K562 (cell line): ENCODE measurements around the gene SH3BGR. TPM values are rescaled to one million over a fixed set of nuclear protein-coding genes. Genes with fewer than 3 reads are reported as not detected.
A peak's percentile ranks its signal among the peaks of the same experiment; 100 is the strongest.
"Not testable (repeated sequence)": the region's sequence is repeated elsewhere in the genome, so short reads cannot be mapped to it uniquely, and the experiment has no call there.

Experiments
- ATAC-seq: fragments of 200-7000 bp; cut with Tn5 transposase; 3 replicates; pipeline ENCODE4 v1.9.1; 2020; ENCODE audit warnings: moderate library complexity
- BruUV-seq: library from RNA; stranded (reverse); fragments of 400-500 nt; replicated peaks from 2 replicates; lab custom pipeline; 2021; lab: Mats Ljungman, UMichigan
- CTCF ChIA-PET: fragments of 300-600 bp; formaldehyde crosslinking; extraction: SDS; loops from one replicate; lab custom pipeline; 2021; ENCODE audit warnings: low intra/inter-chr PET ratio; lab: Yijun Ruan, JAX
- POLR2A ChIA-PET: fragments of 300-600, 350-650 bp; sonication (Branson Sonifier 250); formaldehyde crosslinking; extraction: SDS; loops from one replicate; lab custom pipeline; 2021; ENCODE audit warnings: antibody characterized with exemption, inconsistent platforms; lab: Yijun Ruan, JAX
- DNase-seq, 4 experiments: peaks; one replicate each; pipeline versions ENCODE4 v3.0.0 to v3.0.0-alpha.2; 2011 to 2018; ENCODE audit warnings: low spot score in 3 of 4, mixed read lengths in 3 of 4; ENCODE audit errors: extremely low read depth in 1 of 4
- FAIRE-seq: peaks from 2 replicates; lab custom pipeline; 2011; peaks lifted over from hg19 to GRCh38; lab: Jason Lieb, UNC
- H2AFZ ChIP-seq: 2 replicates; pipeline ENCODE4 v1.6.0; 2011; ENCODE audit warnings: low read depth, low read length, control low read depth, inconsistent platforms
- H3K27ac ChIP-seq: fragments of 200-600 bp; 3 replicates; pipeline ENCODE4 v1.8.0; 2011; ENCODE audit warnings: low read depth, mild to moderate bottlenecking, control low read depth, inconsistent platforms, low read length, moderate library complexity, mixed read lengths; ENCODE audit errors: extremely low read depth
- H3K27me3 ChIP-seq, 2 experiments: fragments of 300-600 bp in 1 of 2; 2 replicates in 1 of 2; 3 replicates in 1 of 2; pipeline versions ENCODE4 v1.6.0 to v1.8.0; 2011; ENCODE audit warnings: inconsistent platforms in 2 of 2, low read length in 2 of 2, mild to moderate bottlenecking in 1 of 2, mixed read lengths in 1 of 2, moderate library complexity in 1 of 2; ENCODE audit not compliant: control insufficient read depth in 2 of 2, insufficient read depth in 2 of 2
- H3K36me3 ChIP-seq: fragments of 300-600 bp; 3 replicates; pipeline ENCODE4 v1.8.0; 2011; ENCODE audit warnings: mild to moderate bottlenecking, low read length, inconsistent platforms; ENCODE audit not compliant: control insufficient read depth, insufficient read depth
- H3K4me1 ChIP-seq, 2 experiments: fragments of 200-600 bp in 1 of 2; replicated peaks in 1 of 2; 2 replicates in 1 of 2; 3 replicates in 1 of 2; pipeline versions ENCODE4 v1.5.1 to v1.8.0; 2011; ENCODE audit warnings: inconsistent platforms in 2 of 2, low read length in 2 of 2, mild to moderate bottlenecking in 1 of 2, mixed read lengths in 1 of 2, moderate library complexity in 1 of 2; ENCODE audit not compliant: control insufficient read depth in 2 of 2, insufficient read depth in 2 of 2
- H3K4me2 ChIP-seq: 2 replicates; pipeline ENCODE4 v1.6.1; 2011; ENCODE audit warnings: low read length, control low read depth, inconsistent platforms, mixed read lengths; ENCODE audit not compliant: insufficient read depth
- H3K4me3 ChIP-seq: fragments of 200-600 bp; sonication (generic), shearing (Covaris generic); 2 replicates; pipeline ENCODE4 v1.5.1; 2016; ENCODE audit warnings: control low read depth, inconsistent platforms
- H3K79me2 ChIP-seq: fragments of 200-600 bp; 3 replicates; pipeline ENCODE4 v1.8.0; 2011; ENCODE audit warnings: low read length, inconsistent platforms; ENCODE audit not compliant: control insufficient read depth, insufficient read depth
- H3K9ac ChIP-seq, 2 experiments: 2 replicates each; pipeline versions ENCODE4 v1.6.0 to v1.6.1; 2011; ENCODE audit warnings: low read depth in 2 of 2, low read length in 2 of 2, control low read depth in 1 of 2, inconsistent platforms in 1 of 2, mild to moderate bottlenecking in 1 of 2, mixed read lengths in 1 of 2; ENCODE audit not compliant: insufficient read depth in 1 of 2
- H3K9me1 ChIP-seq: one replicate; pipeline ENCODE4 v1.6.0; 2011; ENCODE audit warnings: inconsistent platforms, mild to moderate bottlenecking, low read length, moderate library complexity; ENCODE audit not compliant: control insufficient read depth, insufficient read depth
- H3K9me3 ChIP-seq: replicated peaks from 2 replicates; pipeline ENCODE4 v1.5.1; 2011; ENCODE audit warnings: low read depth, low read length, inconsistent platforms; ENCODE audit not compliant: control insufficient read depth, insufficient read depth
- H4K20me1 ChIP-seq: replicated peaks from 2 replicates; pipeline ENCODE4 v1.6.1; 2011; ENCODE audit warnings: low read length, inconsistent platforms, mixed read lengths; ENCODE audit not compliant: control insufficient read depth, insufficient read depth
- ATF3 ChIP-seq, 2 experiments: fragments of 450-650 bp in 1 of 2; sonication (generic) in 1 of 2; formaldehyde crosslinking in 1 of 2; IDR thresholded peaks in 1 of 2; conservative IDR thresholded peaks in 1 of 2; 2 replicates each; pipeline versions ENCODE4 v1.6.1 to v1.8.1; 2016 to 2023; ENCODE audit warnings: mild to moderate bottlenecking in 2 of 2, moderate library complexity in 2 of 2, inconsistent platforms in 1 of 2, missing genetic modification reagents in 1 of 2
- BCOR ChIP-seq: fragments of 450-650 bp; IDR thresholded peaks from 2 replicates; pipeline ENCODE4 v1.6.1; 2016
- ZNF121 ChIP-seq: sonication (generic); formaldehyde crosslinking; conservative IDR thresholded peaks from 2 replicates; pipeline ENCODE4 v1.8.0; 2022; ENCODE audit warnings: missing genetic modification reagents
- WGBS: fragments of 100-300 bp; shearing (Covaris generic); methylation state at CpG from one replicate; pipeline ENCODE4 v1.1.6; 2016; ENCODE audit warnings: low coverage, mixed read lengths; ENCODE audit not compliant: insufficient coverage; ENCODE audit errors: missing lambda C conversion rate; 5-methylcytosine and 5-hydroxymethylcytosine counted together
- in situ Hi-C: fragments of 300-500 bp; cut with MboI; formaldehyde crosslinking; loops from 4 replicates; pipeline ENCODE4 v1.15.0; 2018; ENCODE audit warnings: inconsistent platforms, mixed read lengths
- intact Hi-C: fragments of 100-400 bp; cut with micrococcal nuclease; formaldehyde crosslinking; loops from 2 replicates; pipeline ENCODE4 v1.14.2; 2022
- polyA plus RNA-seq, 8 experiments: library from polyadenylated mRNA; depleted of rRNA in 4 of 8; stranded (reverse) in 5 of 8; unstranded in 3 of 8; fragments of >200 nt; fragmentation: Nextera tagmentation in 2 of 8; fragmentation: Illumina TruSeq in 1 of 8; extraction: Ambion mirVana in 2 of 8; extraction: Trizol in 1 of 8; gene quantifications; 2 replicates each; pipeline versions ENCODE4 v1.2.1 to v1.2.3, GENCODE V29; 2011 to 2014; ENCODE audit warnings: inconsistent platforms in 1 of 8, missing spikeins in 1 of 8
- total RNA-seq, 7 experiments: library from RNA; depleted of rRNA in 6 of 7; stranded (reverse); fragments of >200 nt in 6 of 7; fragmentation: Illumina TruSeq in 2 of 7; extraction: Trizol in 2 of 7; gene quantifications; 2 replicates each; pipeline versions ENCODE4 v1.2.1 to v1.2.3, GENCODE V29; 2011 to 2021; ENCODE audit warnings: low replicate concordance in 1 of 7

The SH3BGR gene
- total and polyA plus RNA-seq, 9 of the 15 experiments (the other 6 are each of a cell fraction or from before 2014, with no cell fraction given) = 6.6 to 42.9 (median 25.6) TPM

GRCh38 chr21:39419204-39419603 lies 32.6 kb upstream of the SH3BGR start:
- H3K27ac ChIP-seq; H3K9me1 ChIP-seq; H3K27me3 ChIP-seq; in situ Hi-C loops; H3K4me3 ChIP-seq; CTCF ChIA-PET; H2AFZ ChIP-seq; DNase-seq; BruUV-seq; ATAC-seq; H3K36me3 ChIP-seq; H3K4me2 ChIP-seq; intact Hi-C loops; H3K9ac ChIP-seq; H3K9me3 ChIP-seq; H4K20me1 ChIP-seq; H3K79me2 ChIP-seq; FAIRE-seq; TF ChIP-seq ATF3 (CRISPR knock-in tag; conservative IDR thresholded peaks at IDR 0.05): not testable (repeated sequence)
- POLR2A ChIA-PET = interaction anchor here (1.2 kb wide), 1 partner anchor 10 kb away, joined by 3 read pairs; no protein-coding TSS in a partner anchor
- H3K4me1 ChIP-seq = peaks cover 9 to 41% of the 10 kb centered on the region in 2 experiments
- 94% methylated on average over 5 of the region's 5 CpGs for WGBS
- peak; percentile 22; the same call in 1 of the 2 replicates for TF ChIP-seq ATF3 (IDR thresholded peaks at IDR 0.05)
- TF ChIP-seq ZNF121 = peak; percentile 71
- peak; percentile 41; the same call in 1 of the 2 replicates for TF ChIP-seq BCOR
